ENCODE results near the gene DTD1. TPM values are rescaled to one million over a fixed set of nuclear protein-coding genes. Genes with fewer than 3 reads are reported as not detected.
"Not testable (repeated sequence)": the region's sequence is repeated elsewhere in the genome, so short reads cannot be mapped to it uniquely, and the experiment has no call there.

The DTD1 gene
- total RNA-seq, 1 donor from 2014 or later: 44.0 TPM

GRCh38 chr20:18747090-18747489 lies 159.2 kb downstream of the DTD1 start:
- Mint-ChIP-seq H3K4me3 (no peak overlapping the region), H3K4me1 (ENCODE audit: low read depth) (no peaks in the 10 kb centered on the region), H3K36me3 (ENCODE audit: low read depth) (no peaks in the 10 kb centered on the region), H3K9me3 (no peaks in the 10 kb centered on the region), H3K27ac (no peak overlapping the region), H3K27me3 (ENCODE audit: insufficient read depth) (no peaks in the 10 kb centered on the region)
- DNase-seq (ENCODE audit: low spot score): no peak
- intact Hi-C loops (cut with micrococcal nuclease): no loop called here

DNA sequence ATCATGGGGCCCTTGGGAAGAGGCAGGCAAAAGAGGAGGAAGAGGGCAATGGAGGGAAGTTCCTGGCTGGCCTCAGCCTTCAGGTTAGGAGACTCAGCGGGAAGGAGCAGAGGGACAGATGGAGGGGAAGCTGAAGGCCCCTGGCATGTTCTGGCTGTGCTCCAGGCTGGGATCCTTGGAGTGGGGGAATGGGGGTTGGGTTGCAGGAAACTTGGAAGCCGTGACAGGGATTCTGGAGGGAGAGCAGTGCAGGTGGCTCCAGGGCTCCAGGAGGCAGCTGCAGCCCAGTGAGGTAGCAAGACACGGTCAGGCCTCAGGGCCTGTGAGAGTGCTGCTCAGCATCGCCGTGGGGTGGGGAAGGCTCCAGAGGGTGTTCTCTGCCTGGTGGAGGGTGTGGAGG lies 161.1 kb downstream of the DTD1 start:
- Mint-ChIP-seq H3K4me1 (ENCODE audit: low read depth) (no peaks in the 10 kb centered on the region), H3K27ac (no peak overlapping the region), H3K36me3 (ENCODE audit: low read depth) (no peaks in the 10 kb centered on the region), H3K9me3 (no peaks in the 10 kb centered on the region), H3K4me3 (no peak overlapping the region), H3K27me3 (ENCODE audit: insufficient read depth) (no peaks in the 10 kb centered on the region)
- intact Hi-C loops (cut with micrococcal nuclease): no loop called here
- no peak for DNase-seq (ENCODE audit: low spot score)

DNA sequence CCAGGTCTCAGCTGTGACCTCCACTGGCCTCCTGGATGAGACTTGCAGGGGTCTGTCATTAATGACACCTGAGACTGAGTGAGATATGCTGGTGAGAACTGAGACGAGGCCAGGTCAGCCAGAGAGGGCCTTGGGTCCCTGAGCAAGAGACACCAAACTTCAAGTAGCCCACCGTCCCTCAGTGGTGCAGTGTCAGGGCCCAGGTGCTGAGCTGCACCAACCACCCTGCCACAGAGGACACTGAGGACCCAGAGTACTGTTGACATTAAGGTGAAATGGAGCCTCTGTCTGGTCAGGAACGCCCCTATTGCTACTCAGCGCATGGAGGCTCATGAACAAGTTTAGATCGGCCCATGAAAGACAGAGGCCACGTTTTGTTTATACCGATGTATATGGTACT lies 161.7 kb downstream of the DTD1 start:
- Mint-ChIP-seq H3K27me3 (ENCODE audit: insufficient read depth) (no peaks in the 10 kb centered on the region), H3K9me3 (no peaks in the 10 kb centered on the region), H3K4me1 (ENCODE audit: low read depth) (no peaks in the 10 kb centered on the region), H3K36me3 (ENCODE audit: low read depth) (no peaks in the 10 kb centered on the region), H3K27ac (no peak overlapping the region), H3K4me3 (no peak overlapping the region)
- intact Hi-C loops (cut with micrococcal nuclease): no loop called here
- DNase-seq (ENCODE audit: low spot score): no peak

DNA sequence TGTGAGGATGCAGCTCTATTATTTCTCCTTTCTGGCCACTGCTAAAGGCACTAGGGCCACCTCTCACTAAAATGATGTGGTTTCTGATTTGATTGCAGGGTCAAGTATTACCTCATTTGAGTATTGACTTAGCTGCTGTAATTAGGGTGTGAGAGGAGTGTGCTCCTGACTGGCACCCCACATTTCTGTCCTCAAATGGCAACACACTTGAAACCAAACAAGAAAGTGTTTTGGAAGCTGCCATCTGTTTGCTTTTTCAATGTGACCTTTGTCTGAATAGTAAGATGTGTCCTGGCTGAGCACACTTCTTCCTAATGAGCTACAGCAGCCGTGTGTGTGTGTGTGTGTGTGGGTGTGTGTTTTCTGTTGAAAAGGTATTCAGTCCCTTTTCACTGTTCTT lies 162.9 kb downstream of the DTD1 start:
- no peak overlapping the region for H3K4me3 Mint-ChIP-seq

GRCh38 chr20:18754030-18754652 lies 166.3 kb downstream of the DTD1 start:
- no peak for DNase-seq (ENCODE audit: low spot score)
- Mint-ChIP-seq H3K36me3 (ENCODE audit: low read depth) (no peaks in the 10 kb centered on the region), H3K4me1 (ENCODE audit: low read depth) (no peaks in the 10 kb centered on the region), H3K27me3 (ENCODE audit: insufficient read depth) (no peaks in the 10 kb centered on the region), H3K9me3 (no peaks in the 10 kb centered on the region), H3K4me3 (no peak overlapping the region), H3K27ac (no peak overlapping the region)
- intact Hi-C loops (cut with micrococcal nuclease): no loop called here

More for the DNA sequence above, 162.9 kb downstream of the DTD1 start:
- Mint-ChIP-seq H3K27ac (no peak overlapping the region), H3K9me3 (no peaks in the 10 kb centered on the region), H3K4me1 (ENCODE audit: low read depth) (no peaks in the 10 kb centered on the region), H3K27me3 (ENCODE audit: insufficient read depth) (no peaks in the 10 kb centered on the region), H3K36me3 (ENCODE audit: low read depth) (no peaks in the 10 kb centered on the region)
- intact Hi-C loops (cut with micrococcal nuclease): no loop called here
- no peak for DNase-seq (ENCODE audit: low spot score)

GRCh38 chr20:18754653-18755045 lies 166.8 kb downstream of the DTD1 start:
- H3K9me3 Mint-ChIP-seq: no peaks in the 10 kb centered on the region
- intact Hi-C loops (cut with micrococcal nuclease): no loop called here
- H3K36me3 Mint-ChIP-seq (ENCODE audit: low read depth): no peaks in the 10 kb centered on the region
- no peak overlapping the region for H3K27ac Mint-ChIP-seq
- H3K4me1 Mint-ChIP-seq (ENCODE audit: low read depth): no peaks in the 10 kb centered on the region
- DNase-seq (ENCODE audit: low spot score): no peak
- no peak overlapping the region for H3K4me3 Mint-ChIP-seq
- H3K27me3 Mint-ChIP-seq (ENCODE audit: insufficient read depth): no peaks in the 10 kb centered on the region

GRCh38 chr20:18760852-18761251 lies 173.0 kb downstream of the DTD1 start:
- DNase-seq (ENCODE audit: low spot score); intact Hi-C loops (cut with micrococcal nuclease); H3K27me3 Mint-ChIP-seq (ENCODE audit: insufficient read depth); H3K4me3 Mint-ChIP-seq; H3K4me1 Mint-ChIP-seq (ENCODE audit: low read depth); H3K36me3 Mint-ChIP-seq (ENCODE audit: low read depth); H3K27ac Mint-ChIP-seq; H3K9me3 Mint-ChIP-seq: not testable (repeated sequence)

- H3K4me1 Mint-ChIP-seq (ENCODE audit: low read depth): no peaks in the 10 kb centered on the region
These were observed 179.8 kb downstream of the DTD1 start for GRCh38 chr20:18767676-18768075.

DNA sequence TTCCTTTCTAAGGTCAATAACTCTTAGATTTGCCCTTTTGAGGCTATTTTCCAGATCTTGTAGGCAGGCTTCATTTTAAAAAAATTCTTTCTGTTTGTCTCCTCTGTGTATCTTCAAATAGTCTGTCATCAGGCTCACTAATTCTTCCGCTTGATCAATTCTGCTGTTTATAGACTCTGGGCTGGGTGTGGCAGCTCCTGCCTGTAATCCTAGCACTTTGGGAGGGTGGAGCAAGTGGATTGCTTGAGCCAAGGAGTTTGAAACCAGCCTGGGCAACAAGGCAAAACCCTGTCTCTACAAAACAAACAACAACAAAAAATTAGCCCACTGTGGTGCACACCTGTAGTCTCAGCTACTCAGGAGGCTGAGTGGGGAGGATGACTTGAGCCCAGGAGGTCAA lies 185.7 kb downstream of the DTD1 start:
- Mint-ChIP-seq H3K4me1 (ENCODE audit: low read depth) (no peaks in the 10 kb centered on the region), H3K36me3 (ENCODE audit: low read depth) (no peaks in the 10 kb centered on the region), H3K4me3 (no peak overlapping the region), H3K9me3 (no peaks in the 10 kb centered on the region), H3K27me3 (ENCODE audit: insufficient read depth) (peaks cover 2% of the 10 kb centered on the region), H3K27ac (no peak overlapping the region)
- DNase-seq (ENCODE audit: low spot score): no peak
- intact Hi-C loops (cut with micrococcal nuclease): no loop called here

More at GRCh38 chr20:18767676-18768075, 179.8 kb downstream of the DTD1 start:
- Mint-ChIP-seq H3K36me3 (ENCODE audit: low read depth) (peaks cover 1% of the 10 kb centered on the region), H3K27me3 (ENCODE audit: insufficient read depth) (peaks cover 2% of the 10 kb centered on the region), H3K9me3 (no peaks in the 10 kb centered on the region), H3K4me3 (no peak overlapping the region), H3K27ac (no peak overlapping the region)
- intact Hi-C loops (cut with micrococcal nuclease): no loop called here
- DNase-seq (ENCODE audit: low spot score): no peak

GRCh38 chr20:18774207-18774606 lies 186.4 kb downstream of the DTD1 start:
- Mint-ChIP-seq H3K4me3 (no peak overlapping the region), H3K9me3 (no peaks in the 10 kb centered on the region), H3K27ac (no peak overlapping the region), H3K27me3 (ENCODE audit: insufficient read depth) (peaks cover 2% of the 10 kb centered on the region), H3K36me3 (ENCODE audit: low read depth) (no peaks in the 10 kb centered on the region), H3K4me1 (ENCODE audit: low read depth) (no peaks in the 10 kb centered on the region)
- DNase-seq (ENCODE audit: low spot score): no peak
- intact Hi-C loops (cut with micrococcal nuclease): no loop called here

DNA sequence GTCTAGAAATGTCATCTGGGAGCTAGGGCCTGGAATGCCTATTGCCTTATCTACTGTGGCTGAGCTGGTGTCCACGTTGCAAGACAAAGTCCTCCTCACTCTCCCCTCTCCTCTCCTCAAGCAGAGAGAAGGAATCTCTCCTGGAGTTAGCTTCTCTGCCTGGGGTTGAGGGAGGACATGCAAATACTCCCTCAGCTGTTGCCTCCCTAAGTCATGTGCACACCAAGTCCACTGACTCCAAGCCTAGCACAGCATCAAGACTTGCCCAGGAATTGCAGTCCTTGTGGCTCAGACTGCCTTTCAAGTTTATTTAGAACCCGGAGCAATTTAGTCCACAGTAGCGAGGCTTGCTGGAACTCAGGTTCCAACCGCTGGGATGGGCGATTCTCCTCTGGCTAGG lies 187.8 kb downstream of the DTD1 start:
- no peak overlapping the region for H3K27ac Mint-ChIP-seq
- no peaks in the 10 kb centered on the region for H3K4me1 Mint-ChIP-seq (ENCODE audit: low read depth)
- no peaks in the 10 kb centered on the region for H3K9me3 Mint-ChIP-seq
- H3K36me3 Mint-ChIP-seq (ENCODE audit: low read depth): no peaks in the 10 kb centered on the region
- intact Hi-C loops (cut with micrococcal nuclease): no loop called here
- no peak overlapping the region for H3K4me3 Mint-ChIP-seq
- peaks cover 2% of the 10 kb centered on the region for H3K27me3 Mint-ChIP-seq (ENCODE audit: insufficient read depth)
- no peak for DNase-seq (ENCODE audit: low spot score)

DNA sequence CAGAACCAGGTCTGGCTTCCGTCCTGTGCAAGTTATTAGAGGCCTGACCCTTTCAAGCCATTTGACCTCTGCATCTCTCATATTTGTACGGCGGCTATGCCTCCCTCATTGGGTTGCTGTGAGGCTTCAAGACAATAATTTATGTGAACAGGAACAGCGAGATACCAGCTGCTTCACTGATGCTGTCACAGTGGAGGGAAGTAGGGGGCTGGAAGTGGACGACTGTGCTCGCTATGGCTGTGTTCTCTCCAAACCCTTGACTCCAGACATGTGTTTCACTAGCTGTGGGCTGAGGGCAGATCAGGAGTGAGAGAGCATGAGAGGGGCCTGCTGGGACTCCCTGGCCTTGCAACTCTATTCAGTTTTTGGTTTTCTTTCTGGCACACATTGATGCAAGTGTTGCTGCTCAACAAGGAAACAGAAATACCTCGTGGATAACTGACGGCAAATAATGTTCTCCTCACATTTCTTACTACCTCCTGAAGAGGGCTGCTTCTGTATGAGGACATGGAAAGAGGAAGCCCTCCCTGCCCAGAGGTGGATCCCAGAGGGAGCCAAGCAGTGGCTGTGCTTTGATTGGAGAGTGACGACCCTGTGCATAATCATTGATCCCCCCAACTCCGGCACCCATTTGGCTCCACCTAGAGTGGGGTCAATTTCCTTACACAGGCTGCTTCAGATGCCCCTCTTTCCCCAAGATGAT lies 191.0 kb downstream of the DTD1 start:
- no peaks in the 10 kb centered on the region for H3K9me3 Mint-ChIP-seq
- intact Hi-C loops (cut with micrococcal nuclease): no loop called here
- no peaks in the 10 kb centered on the region for H3K4me1 Mint-ChIP-seq (ENCODE audit: low read depth)
- no peak overlapping the region for H3K4me3 Mint-ChIP-seq
- no peaks in the 10 kb centered on the region for H3K27me3 Mint-ChIP-seq (ENCODE audit: insufficient read depth)
- no peak overlapping the region for H3K27ac Mint-ChIP-seq
- no peaks in the 10 kb centered on the region for H3K36me3 Mint-ChIP-seq (ENCODE audit: low read depth)
- no peak for DNase-seq (ENCODE audit: low spot score)

DNA sequence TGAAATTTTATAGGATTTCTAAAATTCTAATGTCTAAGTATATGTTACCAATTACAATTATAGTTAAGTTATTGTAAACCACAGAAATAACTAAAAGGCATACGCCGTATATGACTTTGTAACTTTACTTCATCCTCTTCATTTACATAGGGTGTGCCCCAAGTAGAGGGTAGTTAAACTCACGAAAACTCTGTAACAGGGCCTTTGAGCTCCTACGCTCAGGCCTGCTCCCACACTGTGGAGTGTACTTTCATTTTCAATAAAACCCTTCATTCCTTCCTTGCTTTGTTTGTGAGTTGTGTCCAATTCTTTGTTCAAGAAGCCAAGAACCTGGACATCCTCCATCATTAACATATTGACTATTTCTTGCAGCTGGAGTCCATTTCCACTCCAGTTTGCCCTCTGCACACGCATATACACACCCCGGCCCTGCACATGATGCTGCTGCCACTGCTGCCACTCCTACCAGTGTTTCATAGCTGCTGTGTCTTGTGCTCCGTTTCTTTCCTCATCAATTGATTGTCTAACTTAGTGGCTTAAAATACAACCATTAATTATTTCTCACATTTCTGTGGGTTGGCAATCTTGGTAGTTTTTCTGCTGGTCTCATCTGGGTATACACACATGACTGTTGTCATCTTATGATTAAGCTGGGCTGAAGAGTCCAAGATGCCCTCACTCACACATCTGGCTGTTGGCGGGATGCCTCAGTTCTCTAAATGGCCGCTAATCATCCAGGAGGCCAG lies 192.7 kb downstream of the DTD1 start:
- H3K36me3 Mint-ChIP-seq (ENCODE audit: low read depth): no peaks in the 10 kb centered on the region
- no peaks in the 10 kb centered on the region for H3K4me1 Mint-ChIP-seq (ENCODE audit: low read depth)
- no peaks in the 10 kb centered on the region for H3K9me3 Mint-ChIP-seq
- intact Hi-C loops (cut with micrococcal nuclease): no loop called here
- no peak overlapping the region for H3K27ac Mint-ChIP-seq
- no peak for DNase-seq (ENCODE audit: low spot score)
- no peaks in the 10 kb centered on the region for H3K27me3 Mint-ChIP-seq (ENCODE audit: insufficient read depth)
- no peak overlapping the region for H3K4me3 Mint-ChIP-seq

All from activated T-helper 1 cell treated with anti-CD3 and anti-CD28 coated beads, Interleukin-12 subunit alpha, Interleukin-12 subunit beta, Interleukin-2, Interleukin-4 antibody, amounts not matched to agents 30 ng/mL and 10 ng/mL and 1 ng/mL, durations not matched to agents 14 hours and 24 hours and 36 hours (primary cell).